GM19467 (cell line): ENCODE results near the gene GJC1.

Experiments
- ATAC-seq: cut with Tn5 transposase; IDR thresholded peaks from one replicate; pipeline ENCODE4 v1.9.1; 2021; ENCODE audit warnings: mild to moderate bottlenecking, moderate library complexity; ENCODE audit not compliant: unreplicated experiment

GJC1 gene

GRCh38 chr17:44804302-44805089 is 25.6 kb downstream of the GJC1 start:
- ATAC-seq, result no peak

GRCh38 chr17:44801880-44802279 is 28.2 kb downstream of the GJC1 start:
- ATAC-seq, result no peak

DNA sequence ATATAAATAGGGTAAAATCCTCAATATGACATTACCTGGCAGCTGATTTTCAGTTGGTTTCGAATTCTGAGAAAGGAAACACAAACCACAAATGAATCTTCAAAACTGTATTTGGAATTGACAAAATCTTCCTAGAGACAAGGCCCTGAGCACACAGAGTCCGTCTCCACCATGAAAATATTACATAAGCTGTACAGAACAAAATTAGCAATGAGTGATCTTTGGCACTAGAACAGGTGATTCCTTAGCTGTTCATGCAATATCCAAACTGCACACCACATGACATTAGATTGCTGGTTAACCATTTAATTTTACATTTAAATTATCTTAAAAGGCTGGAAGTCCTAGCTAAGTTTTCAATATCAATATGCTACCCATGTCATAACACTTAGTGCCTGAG is 31.7 kb downstream of the GJC1 start:
- ATAC-seq, result no peak

DNA sequence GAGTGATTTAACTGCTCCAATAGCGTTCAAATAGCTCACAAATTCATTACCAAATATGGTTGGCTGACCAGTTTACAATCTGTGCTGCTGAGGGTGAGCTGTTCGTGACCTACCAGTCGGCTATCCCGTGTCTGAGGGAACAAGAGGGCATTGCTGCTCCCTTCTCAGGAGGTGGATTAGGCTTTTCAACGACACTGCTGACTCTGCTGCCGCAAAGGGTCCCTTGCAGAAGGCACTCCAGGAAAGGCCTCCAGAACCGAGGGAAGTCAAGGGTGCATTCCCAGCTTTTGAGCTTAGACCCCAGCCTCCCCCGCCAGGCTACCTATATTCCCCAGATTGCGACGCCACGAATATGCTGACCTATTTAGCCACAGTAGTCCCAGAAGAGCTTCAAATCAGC is 32.3 kb downstream of the GJC1 start:
- no peak for ATAC-seq

- no peak for ATAC-seq
Observed at GRCh38 chr17:44796731-44797130, 33.4 kb downstream of the GJC1 start.

DNA sequence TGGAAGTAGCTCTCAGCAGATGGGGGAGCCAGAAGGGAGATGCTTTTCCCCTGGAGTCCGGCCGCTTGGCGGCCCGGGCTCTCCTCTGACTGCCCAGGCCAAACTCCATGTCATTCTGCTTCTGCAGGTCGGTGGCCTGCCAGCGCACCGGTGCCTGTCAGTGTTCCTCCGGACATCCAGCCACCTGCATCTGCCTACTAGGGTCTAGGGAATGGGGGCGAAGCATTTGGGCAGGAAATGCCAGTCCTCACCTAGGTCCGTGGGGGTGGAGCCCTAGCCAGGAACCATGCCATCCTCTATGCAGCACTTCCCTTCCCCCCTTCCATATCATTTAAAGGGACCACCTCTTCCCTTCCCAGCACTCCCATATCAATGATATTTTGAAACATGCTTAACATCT is 34.2 kb downstream of the GJC1 start:
- no peak for ATAC-seq

GRCh38 chr17:44795421-44795820 is 34.7 kb downstream of the GJC1 start:
- ATAC-seq, result no peak

- ATAC-seq, result no peak
Observed at GRCh38 chr17:44794851-44795413, 35.2 kb downstream of the GJC1 start.

- no peak for ATAC-seq
Observed at GRCh38 chr17:44793885-44794842, 35.9 kb downstream of the GJC1 start.

DNA sequence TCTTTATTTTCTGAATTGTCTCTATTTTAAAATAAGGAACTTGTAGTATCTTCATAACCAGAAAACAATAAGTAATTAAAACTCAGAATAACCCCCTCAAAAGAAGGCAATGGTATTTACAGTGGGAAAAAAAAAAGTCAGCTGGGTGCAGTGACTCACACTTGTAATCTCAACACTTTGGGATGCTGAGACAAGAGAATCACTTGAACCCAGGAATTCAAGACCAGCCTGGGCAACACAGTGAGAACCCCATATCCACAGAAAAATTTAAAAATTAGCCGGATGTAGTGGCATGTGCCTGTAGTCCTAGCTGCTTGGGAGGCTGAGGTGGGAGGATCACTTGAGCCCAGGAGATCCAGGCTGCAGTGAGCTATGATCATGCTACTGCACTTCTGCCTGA is 37.8 kb downstream of the GJC1 start:
- ATAC-seq, result no peak

DNA sequence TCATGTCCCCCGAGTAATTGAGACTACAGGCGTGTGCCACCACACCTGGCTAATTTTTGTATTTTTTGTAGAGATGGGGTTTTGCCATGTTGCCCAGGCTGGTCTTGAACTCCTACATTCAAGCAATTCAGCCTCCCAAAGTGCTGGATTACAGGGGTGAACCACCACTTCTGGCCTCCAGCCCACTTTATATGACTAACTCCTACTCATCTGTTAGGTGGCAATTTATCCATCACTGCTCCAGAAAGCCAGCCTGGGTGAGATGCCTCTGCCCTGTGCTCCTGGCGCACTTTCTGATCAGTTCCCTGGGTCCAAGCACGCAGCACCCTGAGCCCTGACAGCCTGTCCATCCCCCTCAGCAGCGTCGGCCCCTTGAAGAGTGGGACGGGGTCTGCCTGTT is 41.9 kb downstream of the GJC1 start:
- ATAC-seq, result no peak

GRCh38 chr17:44787271-44787940 is 42.7 kb downstream of the GJC1 start:
- ATAC-seq, result no peak

GRCh38 chr17:44786551-44787081 is 43.5 kb downstream of the GJC1 start:
- ATAC-seq, result no peak

DNA sequence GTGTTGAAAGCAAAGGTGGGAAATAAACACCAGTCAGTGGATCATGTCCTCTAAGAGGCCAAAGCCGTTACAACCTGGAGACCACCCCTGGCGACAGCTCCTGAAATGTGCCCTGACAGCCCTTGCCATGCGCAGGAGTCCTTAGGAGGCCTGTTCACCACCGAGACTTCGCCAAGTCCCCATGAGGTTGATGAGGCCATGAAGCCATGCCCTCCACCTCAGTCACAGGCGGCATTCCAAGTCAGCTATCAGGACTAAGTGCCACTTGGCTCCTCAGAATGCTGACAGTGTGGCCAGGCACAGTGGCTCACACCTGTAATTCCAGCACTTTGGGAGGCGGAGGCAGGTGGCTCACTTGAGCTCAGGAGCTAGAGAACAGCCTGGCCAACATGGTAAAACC is 44.2 kb downstream of the GJC1 start:
- no peak for ATAC-seq

- no peak for ATAC-seq
Observed at GRCh38 chr17:44782326-44782850, 47.7 kb downstream of the GJC1 start.

DNA sequence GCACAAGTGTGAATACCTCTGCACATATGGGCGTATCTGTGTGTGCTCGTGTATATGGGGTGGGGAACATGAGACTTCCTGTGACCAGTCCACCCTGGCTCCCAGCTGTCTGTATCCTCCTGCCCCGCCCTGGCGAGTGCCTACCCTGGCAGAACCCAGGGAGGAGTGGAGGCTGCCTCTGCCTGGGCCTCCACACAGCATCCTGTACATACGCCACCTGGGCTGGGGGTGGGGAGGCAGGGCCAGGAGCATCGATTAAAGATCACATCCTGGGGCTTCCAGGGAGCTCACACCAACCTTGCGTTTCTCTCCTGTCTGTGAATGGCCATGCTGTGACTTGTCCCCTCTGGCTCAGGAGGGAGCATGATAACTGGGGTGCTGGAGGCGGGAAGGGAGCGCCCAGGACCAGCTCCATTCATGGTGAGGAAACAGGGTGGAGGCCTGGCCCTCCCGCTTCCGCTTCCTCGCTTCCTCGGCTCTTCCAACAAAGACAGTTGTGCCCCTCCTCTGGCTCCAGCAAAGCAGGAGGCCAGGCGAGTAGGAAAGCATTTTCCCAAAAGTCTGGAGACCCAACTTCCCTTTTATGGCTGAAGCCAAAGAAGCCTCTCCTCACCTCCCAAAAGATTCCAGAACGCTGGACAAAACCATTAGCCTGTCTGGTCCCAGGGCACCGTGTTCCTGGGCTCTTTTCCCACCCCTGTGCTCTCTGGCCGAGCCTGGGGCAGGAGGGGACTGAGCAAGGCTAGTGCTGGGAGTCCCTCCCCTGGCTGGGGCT is 48.3 kb downstream of the GJC1 start:
- ATAC-seq, result no peak

DNA sequence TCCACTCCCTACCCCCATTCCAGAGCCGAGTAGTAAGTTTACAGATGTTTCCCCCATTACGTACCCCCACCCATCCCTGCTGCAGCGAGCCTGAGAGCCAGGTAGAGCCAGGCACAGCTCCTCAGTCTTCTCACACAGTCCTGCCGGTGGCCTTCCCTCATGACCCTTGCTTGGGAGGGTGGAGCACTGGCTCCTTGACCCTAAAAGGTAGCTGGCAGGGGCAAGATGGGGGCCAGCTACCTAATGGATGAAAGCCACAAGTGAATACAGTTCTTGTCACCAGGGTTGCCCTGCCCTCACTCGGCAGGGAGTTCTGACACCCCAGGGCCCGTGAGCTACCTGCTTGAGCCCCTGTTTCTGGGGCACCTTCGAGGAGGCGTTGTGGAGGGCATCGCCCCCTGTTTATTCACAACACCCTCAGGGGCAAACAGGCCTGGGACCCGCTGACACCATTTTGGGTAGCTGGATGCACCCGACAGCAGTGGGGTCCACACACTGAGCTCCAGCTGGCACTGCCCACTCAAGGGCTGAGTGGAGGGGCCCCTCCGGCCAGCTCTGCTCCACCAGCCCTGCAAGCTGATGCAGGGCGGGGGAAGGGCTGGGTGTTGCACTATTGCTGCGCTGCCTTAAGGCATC is 49.1 kb downstream of the GJC1 start:
- no peak for ATAC-seq

DNA sequence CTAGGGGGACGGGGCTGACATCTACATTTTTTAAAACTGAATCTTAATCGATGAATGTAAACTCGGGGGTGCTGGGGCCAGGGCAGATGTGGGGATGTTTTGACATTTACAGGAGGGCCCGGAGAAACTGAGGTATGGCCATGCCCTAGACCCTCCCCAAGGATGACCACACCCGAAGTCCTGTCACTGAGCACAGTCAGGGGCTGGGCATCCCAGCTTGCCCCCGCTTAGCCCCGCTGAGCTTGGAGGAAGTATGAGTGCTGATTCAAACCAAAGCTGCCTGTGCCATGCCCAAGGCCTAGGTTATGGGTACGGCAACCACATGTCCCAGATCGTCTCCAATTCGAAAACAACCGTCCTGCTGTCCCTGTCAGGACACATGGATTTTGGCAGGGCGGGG is 49.9 kb downstream of the GJC1 start:
- ATAC-seq, result no peak
